IMR-90 (cell line): ENCODE results near the gene NARS2.

Experiments
- BHLHE40 ChIP-seq: fragments of 150-350 bp; IDR thresholded peaks from 2 replicates; pipeline ENCODE4 v1.6.1; 2016; ENCODE audit warnings: mild to moderate bottlenecking, low read depth, low read length
- CEBPB ChIP-seq: IDR thresholded peaks from 2 replicates; pipeline ENCODE4 v1.6.1; 2012; ENCODE audit warnings: low read depth, low read length, improper control_type of control experiment
- CTCF ChIP-seq: conservative IDR thresholded peaks from 2 replicates; pipeline ENCODE4 v1.5.1; 2012; ENCODE audit warnings: mild to moderate bottlenecking, low read depth, low read length, improper control_type of control experiment
- FOS ChIP-seq: fragments of 150-350 bp; IDR thresholded peaks from 2 replicates; pipeline ENCODE4 v1.6.1; 2016; ENCODE audit warnings: low read depth, low read length
- MAZ ChIP-seq: IDR thresholded peaks from 2 replicates; pipeline ENCODE4 v1.6.1; 2012; ENCODE audit warnings: low read depth, mild to moderate bottlenecking, low read length, improper control_type of control experiment, moderate library complexity, borderline replicate concordance
- MXI1 ChIP-seq: IDR thresholded peaks from 2 replicates; pipeline ENCODE4 v1.6.1; 2012; ENCODE audit warnings: low read depth, mild to moderate bottlenecking, low read length, moderate library complexity, borderline replicate concordance
- NFE2L2 ChIP-seq: fragments of 150-350 bp; IDR thresholded peaks from 2 replicates; pipeline ENCODE4 v1.6.1; 2016; ENCODE audit warnings: low read depth, mild to moderate bottlenecking, low read length
- POLR2A ChIP-seq: IDR thresholded peaks from 2 replicates; pipeline ENCODE4 v1.6.1; 2012; ENCODE audit warnings: mild to moderate bottlenecking, low read depth, low read length
- RAD21 ChIP-seq: IDR thresholded peaks from 2 replicates; pipeline ENCODE4 v1.6.1; 2012; ENCODE audit warnings: low read length, improper control_type of control experiment
- RCOR1 ChIP-seq: IDR thresholded peaks from 2 replicates; pipeline ENCODE4 v1.6.1; 2012; ENCODE audit warnings: mild to moderate bottlenecking, low read length, improper control_type of control experiment; ENCODE audit not compliant: insufficient replicate concordance
- RFX5 ChIP-seq: IDR thresholded peaks from 2 replicates; pipeline ENCODE4 v1.8.0; 2012; ENCODE audit warnings: low read depth, mild to moderate bottlenecking, low read length, moderate library complexity
- SMC3 ChIP-seq: fragments of 150-350 bp; IDR thresholded peaks from 2 replicates; pipeline ENCODE4 v1.6.1; 2016; ENCODE audit warnings: low read depth, mild to moderate bottlenecking, antibody characterized with exemption, low read length, moderate library complexity
- USF2 ChIP-seq: fragments of 150-350 bp; IDR thresholded peaks from 2 replicates; pipeline ENCODE4 v1.6.1; 2017; ENCODE audit warnings: mild to moderate bottlenecking, antibody characterized with exemption, low read length, low read depth

GRCh38 chr11:78449866-78450265 lies 124.8 kb downstream of the NARS2 start:
- TF ChIP-seq POLR2A (no peak), CTCF (no peak), MAZ (no peak), SMC3 (no peak), BHLHE40 (no peak), RAD21 (no peak), RFX5 (no peak), CEBPB (no peak), RCOR1 (no peak), USF2 (no peak), NFE2L2 (no peak), FOS (no peak), MXI1 (no peak)
